Mammary epithelial cell (primary cell): ENCODE data around the gene CLIC3.

Experiments used
- CTCF ChIP-seq, 2 donors: IDR thresholded peaks in 1 of 2; conservative IDR thresholded peaks in 1 of 2; 2 replicates each; pipeline ENCODE4 v1.5.1; 2011 to 2012; ENCODE audit warnings: inconsistent platforms in 2 of 2, low read length in 2 of 2, mild to moderate bottlenecking in 2 of 2, control low read depth in 1 of 2, low read depth in 1 of 2; ENCODE audit not compliant: insufficient read depth in 1 of 2; ENCODE audit errors: extremely low read depth in 1 of 2
- EZH2 ChIP-seq: IDR thresholded peaks from 2 replicates; pipeline ENCODE4 v1.6.1; 2012; ENCODE audit warnings: low read length, inconsistent platforms, borderline replicate concordance

GRCh38 chr9:137026828-137027227, 30.5 kb upstream of the CLIC3 start:
- TF ChIP-seq CTCF (conservative IDR thresholded peaks at IDR 0.05 in 1 of 2, IDR thresholded peaks at IDR 0.05 in 1 of 2; ENCODE audit: extremely low read depth in 1 of 2, insufficient read depth in 1 of 2, low read depth in 1 of 2, low read length in 2 of 2) (no peak), EZH2 (no peak)
